Stimulated activated CD8-positive, alpha-beta memory T cell treated with anti-CD3 and anti-CD28 coated beads, Interleukin-12 subunit alpha, Interleukin-12 subunit beta, amount 100 ng/mL, for 24 hours (primary cell): ENCODE data around the gene MORN3.

Experiments
- DNase-seq: peaks from one replicate; pipeline ENCODE4 v3.0.0-alpha.2; 2020; ENCODE audit errors: extremely low read depth

MORN3 gene

GRCh38 chr12:121602766-121603165 is 66.7 kb downstream of the MORN3 start:
- no peak for DNase-seq

DNA sequence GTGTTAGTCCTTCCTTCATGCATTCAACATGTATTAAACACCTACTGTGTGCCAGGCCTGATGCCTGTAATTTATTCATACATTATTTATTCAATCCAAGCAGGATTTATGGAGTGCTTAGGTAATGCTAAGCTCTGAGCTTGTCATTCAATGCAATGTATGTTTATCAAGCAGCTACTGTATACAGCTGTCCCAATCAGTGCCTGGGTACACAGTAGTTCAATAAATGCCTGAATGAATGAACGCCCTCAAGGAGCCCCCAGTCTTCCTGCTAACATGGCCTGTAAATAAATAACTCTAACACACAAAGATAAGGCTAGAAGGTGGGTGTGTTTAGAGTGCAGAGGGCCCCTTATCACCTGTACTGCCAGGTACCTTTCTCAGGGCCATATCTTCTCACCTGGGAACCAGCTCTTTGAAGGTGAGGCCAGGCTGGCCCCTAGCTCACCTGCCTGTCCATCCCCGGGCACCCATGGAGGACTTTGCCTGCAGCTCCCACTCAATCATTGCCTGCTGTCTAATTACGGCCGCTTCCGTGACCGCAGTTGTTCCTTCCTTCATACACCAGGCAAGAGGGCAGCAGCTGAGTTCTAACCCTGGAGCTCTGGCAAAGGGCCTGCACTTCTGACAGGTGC is 68.6 kb downstream of the MORN3 start:
- DNase-seq: no peak
